NT2/D1 (cell line): ENCODE data around the gene PYDC2.

Experiments used
- SUZ12 ChIP-seq: IDR thresholded peaks from 2 replicates; pipeline ENCODE4 v1.6.1; 2011; ENCODE audit not compliant: insufficient read length, insufficient read depth; ENCODE audit errors: extremely low read depth
- YY1 ChIP-seq: IDR thresholded peaks from 2 replicates; pipeline ENCODE4 v1.6.1; 2011; ENCODE audit not compliant: insufficient read length, insufficient read depth
- ZNF274 ChIP-seq: IDR thresholded peaks from 2 replicates; pipeline ENCODE4 v1.6.1; 2011; ENCODE audit warnings: mild to moderate bottlenecking, low read depth, low read length

GRCh38 chr3:191434024-191434423 lies 26.9 kb upstream of the PYDC2 start:
- TF ChIP-seq SUZ12 (no peak), ZNF274 (no peak), YY1 (no peak)
